IPS-20b (cell line): Measurements from ENCODE around the gene CLDN4.

ENCODE experiments used
- H3K27ac ChIP-seq: one replicate; pipeline ENCODE4 v1.5.1; 2013; ENCODE audit warnings: low read length
- H3K27me3 ChIP-seq: 2 replicates; pipeline ENCODE4 v1.6.1; 2013; ENCODE audit warnings: mild to moderate bottlenecking, low read length, inconsistent platforms; ENCODE audit not compliant: insufficient read depth
- H3K36me3 ChIP-seq: 2 replicates; pipeline ENCODE4 v1.6.1; 2013; ENCODE audit warnings: low read depth, mild to moderate bottlenecking, inconsistent platforms, low read length, moderate library complexity; ENCODE audit not compliant: insufficient read depth
- H3K4me1 ChIP-seq: 2 replicates; pipeline ENCODE4 v1.6.1; 2013; ENCODE audit warnings: mild to moderate bottlenecking, control low read depth, inconsistent platforms, low read length, moderate library complexity; ENCODE audit not compliant: insufficient read depth
- H3K4me3 ChIP-seq: 2 replicates; pipeline ENCODE4 v1.5.1; 2013; ENCODE audit warnings: mild to moderate bottlenecking, low read length, inconsistent platforms
- H3K9ac ChIP-seq: 2 replicates; pipeline ENCODE4 v1.6.1; 2013; ENCODE audit warnings: low read depth, mild to moderate bottlenecking, inconsistent platforms, low read length, moderate library complexity
- H3K9me3 ChIP-seq: 2 replicates; pipeline ENCODE4 v1.6.1; 2013; ENCODE audit warnings: mild to moderate bottlenecking, low read depth, low read length, inconsistent platforms; ENCODE audit not compliant: insufficient read depth

Gene CLDN4

GRCh38 chr7:73824986-73825385 lies 5.8 kb upstream of the CLDN4 start:
- Histone ChIP-seq H3K9ac (no peak overlapping the region), H3K36me3 (no peaks in the 10 kb centered on the region), H3K27me3 (no peaks in the 10 kb centered on the region; the same call in 1 of the 2 replicates), H3K27ac (no peak overlapping the region), H3K9me3 (no peaks in the 10 kb centered on the region), H3K4me1 (peaks cover 20% of the 10 kb centered on the region), H3K4me3 (no peak overlapping the region)

- H3K4me3 ChIP-seq, result no peak overlapping the region
- H3K9me3 ChIP-seq, result no peaks in the 10 kb centered on the region
- H3K9ac ChIP-seq, result peak overlapping the region; percentile 52; the same call in 1 of the 2 replicates
- H3K4me1 ChIP-seq, result peaks cover 37% of the 10 kb centered on the region
- H3K27me3 ChIP-seq, result no peaks in the 10 kb centered on the region; the same call in 1 of the 2 replicates
- H3K27ac ChIP-seq, result no peak overlapping the region
- H3K36me3 ChIP-seq, result no peaks in the 10 kb centered on the region
Measured at GRCh38 chr7:73827567-73828106, 3.2 kb upstream of the CLDN4 start.

DNA sequence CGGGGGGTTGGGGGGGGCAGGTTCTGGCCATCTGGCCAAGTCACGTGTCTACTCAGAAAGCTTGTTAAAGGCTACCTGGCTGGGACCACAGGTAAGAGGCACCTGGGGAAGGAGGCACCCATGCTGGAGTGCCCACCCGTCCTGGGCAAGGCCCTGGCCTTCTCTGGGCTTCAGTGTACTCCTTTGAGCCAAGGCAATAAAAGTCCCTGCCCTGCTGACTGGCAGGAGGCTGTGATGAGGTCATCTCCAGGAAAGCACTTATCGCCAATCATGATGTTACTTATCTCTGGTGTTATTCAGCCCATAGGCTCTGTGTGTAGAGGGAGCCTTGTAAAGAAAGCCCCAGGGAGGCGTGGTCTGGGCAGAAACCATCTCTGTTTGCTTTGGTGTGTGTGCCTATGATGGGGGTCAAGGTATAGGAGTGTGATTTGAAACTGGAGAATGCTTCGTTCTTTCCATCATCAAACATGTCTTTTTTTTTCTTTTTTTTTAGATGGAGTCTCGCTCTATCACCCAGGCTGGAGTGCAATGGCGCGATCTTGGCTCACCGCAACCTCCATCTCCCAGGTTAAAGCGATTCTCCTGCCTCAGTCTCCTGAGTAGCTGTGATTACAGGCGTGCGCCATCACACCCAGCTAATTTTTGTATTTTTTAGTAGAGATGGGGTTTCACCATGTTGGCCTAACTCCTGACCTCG lies 2.5 kb upstream of the CLDN4 start:
- Histone ChIP-seq H3K9me3 (no peaks in the 10 kb centered on the region), H3K4me3 (no peak overlapping the region), H3K27ac (no peak overlapping the region), H3K4me1 (peaks cover 43% of the 10 kb centered on the region), H3K27me3 (no peaks in the 10 kb centered on the region; the same call in 1 of the 2 replicates), H3K36me3 (no peaks in the 10 kb centered on the region), H3K9ac (no peak overlapping the region)

DNA sequence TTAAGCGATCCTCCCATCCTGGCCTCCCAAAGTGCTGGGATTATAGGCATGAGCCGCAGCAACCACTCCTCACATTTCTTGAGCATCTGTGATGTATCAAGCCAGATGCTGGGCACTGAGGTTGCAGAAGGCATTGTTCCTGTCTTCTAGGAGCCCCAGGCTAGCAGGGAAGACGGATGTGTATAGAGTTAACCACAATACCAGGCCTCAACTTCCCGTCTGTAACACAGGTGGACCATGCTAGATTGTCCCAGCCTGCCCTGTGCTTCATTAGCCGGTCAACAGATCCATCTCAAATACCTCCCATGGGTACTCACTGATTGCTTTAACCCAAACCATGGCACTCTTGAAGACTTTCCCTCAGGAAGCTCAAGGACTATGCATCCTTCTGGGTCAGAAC lies 1.8 kb upstream of the CLDN4 start:
- Histone ChIP-seq H3K4me3 (no peak overlapping the region), H3K36me3 (no peaks in the 10 kb centered on the region), H3K9ac (no peak overlapping the region), H3K4me1 (peaks cover 47% of the 10 kb centered on the region), H3K9me3 (no peaks in the 10 kb centered on the region), H3K27me3 (no peaks in the 10 kb centered on the region; the same call in 1 of the 2 replicates), H3K27ac (no peak overlapping the region)

GRCh38 chr7:73829505-73829904 lies 1.3 kb upstream of the CLDN4 start:
- no peaks in the 10 kb centered on the region for H3K9me3 ChIP-seq
- peak overlapping the region; percentile 77; the same call in 1 of the 2 replicates for H3K9ac ChIP-seq
- peaks cover 47% of the 10 kb centered on the region for H3K4me1 ChIP-seq
- H3K4me3 ChIP-seq, result no peak overlapping the region
- no peak overlapping the region for H3K27ac ChIP-seq
- H3K27me3 ChIP-seq, result no peaks in the 10 kb centered on the region; the same call in 1 of the 2 replicates
- H3K36me3 ChIP-seq, result no peaks in the 10 kb centered on the region

DNA sequence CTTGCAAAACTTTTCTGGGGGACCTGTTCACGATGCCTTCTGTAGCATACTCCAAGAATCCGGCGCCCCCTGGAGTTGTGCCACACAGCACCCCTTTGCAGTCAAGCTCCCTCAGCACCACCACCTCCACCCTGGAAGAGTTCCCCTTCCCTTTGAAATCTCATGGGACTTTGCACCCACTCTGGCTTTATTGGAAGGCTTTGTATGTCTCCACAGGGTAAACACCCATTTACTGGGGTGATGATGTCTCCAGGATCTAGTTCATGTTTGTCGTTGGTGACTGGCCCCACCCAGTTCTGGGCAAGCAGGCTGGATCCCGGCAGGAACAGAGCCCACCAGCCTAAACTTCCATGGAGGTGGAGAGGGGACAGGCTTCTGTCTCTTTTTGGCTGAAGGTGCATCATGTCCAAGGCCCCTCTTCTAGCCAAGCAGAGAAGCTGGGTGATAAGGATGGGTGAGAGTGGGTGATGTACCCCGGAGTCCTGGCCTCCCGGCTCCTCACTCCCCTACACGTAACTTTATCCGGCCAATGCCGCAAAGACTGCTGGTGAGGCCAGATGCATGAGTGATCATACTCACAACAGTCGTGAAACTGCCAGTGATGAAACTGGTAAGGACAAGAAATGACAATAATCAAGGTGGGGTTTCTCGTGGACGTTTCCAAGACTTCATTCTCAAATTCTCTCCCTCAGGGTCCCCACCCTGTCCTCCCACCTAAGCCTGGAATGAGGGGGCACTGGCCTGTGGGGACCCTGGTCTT lies 695 bp upstream of the CLDN4 start:
- no peak overlapping the region; the same call in 1 of the 2 replicates for H3K4me3 ChIP-seq
- H3K36me3 ChIP-seq, result no peaks in the 10 kb centered on the region
- no peak overlapping the region for H3K27ac ChIP-seq
- H3K9me3 ChIP-seq, result no peaks in the 10 kb centered on the region
- H3K4me1 ChIP-seq, result peaks cover 47% of the 10 kb centered on the region
- peak overlapping the region; percentile 77; the same call in 1 of the 2 replicates for H3K9ac ChIP-seq
- no peaks in the 10 kb centered on the region; the same call in 1 of the 2 replicates for H3K27me3 ChIP-seq

DNA sequence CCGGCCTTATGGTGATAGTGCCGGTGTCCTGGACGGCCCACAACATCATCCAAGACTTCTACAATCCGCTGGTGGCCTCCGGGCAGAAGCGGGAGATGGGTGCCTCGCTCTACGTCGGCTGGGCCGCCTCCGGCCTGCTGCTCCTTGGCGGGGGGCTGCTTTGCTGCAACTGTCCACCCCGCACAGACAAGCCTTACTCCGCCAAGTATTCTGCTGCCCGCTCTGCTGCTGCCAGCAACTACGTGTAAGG lies 713 bp downstream of the CLDN4 start:
- peaks cover 47% of the 10 kb centered on the region for H3K4me1 ChIP-seq
- peak overlapping the region; percentile 60 for H3K4me3 ChIP-seq
- H3K27ac ChIP-seq, result peak overlapping the region; percentile 62

DNA sequence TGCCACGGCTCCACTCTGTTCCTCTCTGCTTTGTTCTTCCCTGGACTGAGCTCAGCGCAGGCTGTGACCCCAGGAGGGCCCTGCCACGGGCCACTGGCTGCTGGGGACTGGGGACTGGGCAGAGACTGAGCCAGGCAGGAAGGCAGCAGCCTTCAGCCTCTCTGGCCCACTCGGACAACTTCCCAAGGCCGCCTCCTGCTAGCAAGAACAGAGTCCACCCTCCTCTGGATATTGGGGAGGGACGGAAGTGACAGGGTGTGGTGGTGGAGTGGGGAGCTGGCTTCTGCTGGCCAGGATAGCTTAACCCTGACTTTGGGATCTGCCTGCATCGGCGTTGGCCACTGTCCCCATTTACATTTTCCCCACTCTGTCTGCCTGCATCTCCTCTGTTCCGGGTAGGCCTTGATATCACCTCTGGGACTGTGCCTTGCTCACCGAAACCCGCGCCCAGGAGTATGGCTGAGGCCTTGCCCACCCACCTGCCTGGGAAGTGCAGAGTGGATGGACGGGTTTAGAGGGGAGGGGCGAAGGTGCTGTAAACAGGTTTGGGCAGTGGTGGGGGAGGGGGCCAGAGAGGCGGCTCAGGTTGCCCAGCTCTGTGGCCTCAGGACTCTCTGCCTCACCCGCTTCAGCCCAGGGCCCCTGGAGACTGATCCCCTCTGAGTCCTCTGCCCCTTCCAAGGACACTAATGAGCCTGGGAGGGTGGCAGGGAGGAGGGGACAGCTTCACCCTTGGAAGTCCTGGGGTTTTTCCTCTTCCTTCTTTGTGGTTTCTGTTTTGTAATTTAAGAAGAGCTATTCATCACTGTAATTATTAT lies 1.2 kb downstream of the CLDN4 start:
- Histone ChIP-seq H3K4me1 (peaks cover 47% of the 10 kb centered on the region), H3K4me3 (peak overlapping the region; percentile 60), H3K9me3 (no peaks in the 10 kb centered on the region), H3K27me3 (no peaks in the 10 kb centered on the region; the same call in 1 of the 2 replicates), H3K27ac (peak overlapping the region; percentile 62), H3K9ac (peak overlapping the region; percentile 77), H3K36me3 (no peaks in the 10 kb centered on the region)

More for the DNA sequence above, 713 bp downstream of the CLDN4 start:
- Histone ChIP-seq H3K36me3 (no peaks in the 10 kb centered on the region), H3K9ac (peak overlapping the region; percentile 77), H3K9me3 (no peaks in the 10 kb centered on the region), H3K27me3 (no peaks in the 10 kb centered on the region; the same call in 1 of the 2 replicates)

GRCh38 chr7:73832806-73833205 lies 2.0 kb downstream of the CLDN4 start:
- Histone ChIP-seq H3K27me3 (no peaks in the 10 kb centered on the region; the same call in 1 of the 2 replicates), H3K36me3 (no peaks in the 10 kb centered on the region), H3K9ac (peak overlapping the region; percentile 77; the same call in 1 of the 2 replicates), H3K4me1 (peaks cover 42% of the 10 kb centered on the region), H3K9me3 (no peaks in the 10 kb centered on the region), H3K27ac (peak overlapping the region; percentile 36), H3K4me3 (peak overlapping the region; percentile 11; the same call in 1 of the 2 replicates)

DNA sequence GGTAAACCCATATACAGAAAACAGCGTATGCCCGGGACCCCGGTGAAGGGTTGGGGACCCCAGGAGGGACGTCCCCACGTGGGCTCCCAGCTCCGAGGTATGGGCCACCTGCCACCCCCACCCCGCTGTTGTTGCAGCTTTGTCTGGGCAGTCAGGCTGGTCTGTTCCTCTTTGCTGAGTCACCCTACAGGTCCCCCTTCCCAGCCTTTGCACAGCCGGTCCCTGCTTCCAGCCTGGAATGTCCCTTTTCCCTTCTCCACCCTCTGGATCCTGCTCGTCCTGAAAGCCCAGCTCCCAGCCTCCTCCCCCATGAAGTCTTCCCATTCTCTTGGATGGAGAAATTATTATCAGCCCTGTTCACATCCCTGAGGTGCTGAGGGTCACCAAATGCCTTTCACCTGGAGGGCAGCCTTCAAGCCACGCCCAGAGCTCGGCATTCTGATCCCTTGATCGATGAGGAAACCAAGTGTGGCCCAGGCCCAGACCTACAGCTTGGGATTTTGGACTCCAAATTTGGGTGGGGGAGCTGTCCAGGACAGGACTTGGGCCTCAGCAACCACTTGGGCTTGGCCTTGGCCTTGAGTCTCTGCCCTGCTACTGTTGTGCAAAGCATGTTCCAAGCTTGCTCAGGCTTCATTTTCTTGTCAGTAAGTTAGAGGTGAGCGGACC lies 2.6 kb downstream of the CLDN4 start:
- peak overlapping the region; percentile 36 for H3K27ac ChIP-seq
- H3K36me3 ChIP-seq, result no peaks in the 10 kb centered on the region
- peak overlapping the region; percentile 77; the same call in 1 of the 2 replicates for H3K9ac ChIP-seq
- H3K9me3 ChIP-seq, result no peaks in the 10 kb centered on the region
- peaks cover 38% of the 10 kb centered on the region for H3K4me1 ChIP-seq
- H3K4me3 ChIP-seq, result no peak overlapping the region
- no peaks in the 10 kb centered on the region; the same call in 1 of the 2 replicates for H3K27me3 ChIP-seq
